ENCODE results near the gene LRRC8D.
A peak's percentile ranks its signal among the peaks of the same experiment; 100 is the strongest.
"Not testable (repeated sequence)": the region's sequence is repeated elsewhere in the genome, so short reads cannot be mapped to it uniquely, and the experiment has no call there.

LRRC8D gene

DNA sequence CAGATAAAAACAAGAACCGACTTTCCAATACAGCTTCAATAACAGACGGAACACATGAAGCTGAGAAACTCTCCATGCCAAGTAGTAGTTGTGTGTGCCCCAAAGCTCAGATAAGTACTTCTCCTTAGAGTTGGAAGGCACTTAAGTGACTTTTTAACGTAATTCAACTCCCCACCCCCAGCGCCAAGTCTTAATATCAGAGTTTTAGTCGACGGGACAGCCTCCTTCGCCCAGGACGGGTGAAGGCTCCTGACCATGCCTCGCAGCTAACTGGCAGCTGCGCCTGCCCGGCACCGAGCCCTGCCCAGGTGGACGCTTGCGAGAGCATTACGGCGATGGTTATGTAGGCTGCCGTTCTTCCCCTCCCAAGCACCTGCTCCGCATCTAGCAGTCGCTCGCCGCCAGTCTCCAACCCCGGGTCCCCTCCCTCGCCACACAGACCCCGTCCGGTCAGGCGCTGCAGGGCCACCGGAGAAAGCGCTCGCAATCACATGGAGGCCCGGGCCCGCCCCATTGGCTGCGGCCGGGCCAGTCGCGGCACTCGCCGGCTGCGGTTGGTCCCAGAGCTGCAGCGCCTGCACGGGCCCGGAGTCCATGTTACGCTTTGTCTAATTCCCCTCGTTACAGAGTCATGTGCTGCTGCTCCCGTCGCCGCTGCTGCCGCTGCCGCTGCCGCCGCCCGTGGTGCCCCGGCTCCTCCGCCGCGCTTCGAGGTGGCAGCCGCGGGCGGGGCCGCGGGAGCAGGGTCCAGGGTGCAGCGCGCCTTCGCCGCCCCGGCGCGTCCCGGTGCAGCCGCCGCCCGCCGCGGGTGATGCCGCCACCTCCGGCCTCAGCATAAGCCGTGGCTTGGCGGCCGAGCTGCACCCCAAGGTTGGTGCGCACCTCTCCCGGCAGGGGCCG lies at the start of gene LRRC8D:
Gene LRRC8D (plus strand): TSS at position 611 of the 900 bp plus-strand sequence. CDS start 112,037 bp downstream, outside the sequence.
- no CpG with 5 or more reads among the region's 82 CpGs for WGBS (ENCODE audit: insufficient coverage, insufficient read length)
- Histone ChIP-seq H3K27me3 (ENCODE audit: control insufficient read depth, insufficient read depth, low read length) (no peaks in the 10 kb centered on the region), H3K4me3 (ENCODE audit: low read length) (peak within 1 kb of the TSS; percentile 98), H3K36me3 (ENCODE audit: control insufficient read depth, insufficient read depth, low read length) (no peaks in the 10 kb centered on the region), H3K27ac (ENCODE audit: low read length) (no peak within 1 kb of the TSS), H3K4me1 (ENCODE audit: control insufficient read depth, insufficient read depth, low read length) (peaks cover 3% of the 10 kb centered on the region; the same call in 1 of the 2 replicates), H3K9me3 (ENCODE audit: control insufficient read depth, insufficient read depth, low read length) (no peaks in the 10 kb centered on the region)
- no peak for DNase-seq (ENCODE audit: low read depth, low spot score)

DNA sequence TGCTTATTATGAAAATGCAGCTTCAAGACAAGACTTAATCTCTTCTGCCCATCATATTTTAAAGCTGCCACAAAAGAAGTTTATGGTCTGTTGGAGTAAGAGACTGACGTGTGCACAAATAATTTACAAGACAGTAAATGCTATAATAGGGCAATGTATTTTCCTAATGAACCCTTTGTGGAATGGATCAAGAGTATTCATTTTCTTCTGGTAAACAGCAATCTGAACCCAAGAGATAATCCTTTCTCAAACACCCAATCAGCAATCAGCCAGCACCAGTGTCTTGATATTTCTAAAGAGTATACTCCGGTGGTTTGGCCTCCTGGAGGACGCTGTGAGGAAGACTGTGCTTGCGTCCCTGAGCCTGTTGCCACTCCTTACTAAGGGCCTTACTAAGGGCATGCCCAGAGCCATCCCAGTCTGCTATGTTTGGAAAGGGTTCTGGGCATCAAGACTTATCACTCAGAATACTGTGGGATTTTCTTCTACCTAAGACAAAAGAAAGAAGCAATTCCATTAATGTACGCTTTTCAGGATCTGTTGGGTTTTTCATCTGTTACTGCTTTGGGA lies 48.8 kb upstream of the LRRC8D start:
- DNase-seq (ENCODE audit: low read depth, low spot score) = no peak
- WGBS (ENCODE audit: insufficient coverage, insufficient read length) = no CpG with 5 or more reads among the region's 5 CpGs
- no peaks in the 10 kb centered on the region for H3K4me1 ChIP-seq (ENCODE audit: control insufficient read depth, insufficient read depth, low read length)
- H3K27ac ChIP-seq (ENCODE audit: low read length) = no peak overlapping the region
- no peaks in the 10 kb centered on the region for H3K36me3 ChIP-seq (ENCODE audit: control insufficient read depth, insufficient read depth, low read length)
- H3K9me3 ChIP-seq (ENCODE audit: control insufficient read depth, insufficient read depth, low read length) = no peaks in the 10 kb centered on the region
- H3K27me3 ChIP-seq (ENCODE audit: control insufficient read depth, insufficient read depth, low read length) = no peaks in the 10 kb centered on the region
- no peak overlapping the region for H3K4me3 ChIP-seq (ENCODE audit: low read length)

DNA sequence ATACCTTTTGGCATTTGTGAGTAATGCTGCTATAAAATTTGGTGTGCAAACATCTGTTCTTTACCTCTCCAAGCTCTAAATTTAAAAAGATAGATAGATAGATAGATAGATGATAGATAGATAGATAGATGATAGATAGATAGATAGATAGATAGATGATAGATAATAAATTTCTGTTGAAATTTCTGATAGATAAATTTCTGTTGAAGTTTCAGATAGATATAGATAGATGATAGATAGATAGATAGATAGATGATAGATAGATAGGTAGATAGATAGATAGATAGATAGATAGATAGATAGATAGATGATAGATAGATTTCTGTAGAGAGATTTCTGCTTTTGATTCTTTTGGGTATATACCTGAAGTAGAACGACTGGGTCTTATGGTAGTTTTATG lies 44.7 kb upstream of the LRRC8D start:
- H3K4me1 ChIP-seq (ENCODE audit: control insufficient read depth, insufficient read depth, low read length); H3K27me3 ChIP-seq (ENCODE audit: control insufficient read depth, insufficient read depth, low read length); H3K4me3 ChIP-seq (ENCODE audit: low read length); H3K36me3 ChIP-seq (ENCODE audit: control insufficient read depth, insufficient read depth, low read length); H3K9me3 ChIP-seq (ENCODE audit: control insufficient read depth, insufficient read depth, low read length); DNase-seq (ENCODE audit: low read depth, low spot score); H3K27ac ChIP-seq (ENCODE audit: low read length): not testable (repeated sequence)
- no CpG with 5 or more reads among the region's 1 CpG for WGBS (ENCODE audit: insufficient coverage, insufficient read length)

- H3K27me3 ChIP-seq (ENCODE audit: control insufficient read depth, insufficient read depth, low read length); H3K36me3 ChIP-seq (ENCODE audit: control insufficient read depth, insufficient read depth, low read length); H3K9me3 ChIP-seq (ENCODE audit: control insufficient read depth, insufficient read depth, low read length); H3K4me1 ChIP-seq (ENCODE audit: control insufficient read depth, insufficient read depth, low read length); H3K4me3 ChIP-seq (ENCODE audit: low read length); DNase-seq (ENCODE audit: low read depth, low spot score); H3K27ac ChIP-seq (ENCODE audit: low read length): not testable (repeated sequence)
- no CpG with 5 or more reads among the region's 2 CpGs for WGBS (ENCODE audit: insufficient coverage, insufficient read length)
These were observed 43.6 kb upstream of the LRRC8D start for GRCh38 chr1:89777271-89777670.

DNA sequence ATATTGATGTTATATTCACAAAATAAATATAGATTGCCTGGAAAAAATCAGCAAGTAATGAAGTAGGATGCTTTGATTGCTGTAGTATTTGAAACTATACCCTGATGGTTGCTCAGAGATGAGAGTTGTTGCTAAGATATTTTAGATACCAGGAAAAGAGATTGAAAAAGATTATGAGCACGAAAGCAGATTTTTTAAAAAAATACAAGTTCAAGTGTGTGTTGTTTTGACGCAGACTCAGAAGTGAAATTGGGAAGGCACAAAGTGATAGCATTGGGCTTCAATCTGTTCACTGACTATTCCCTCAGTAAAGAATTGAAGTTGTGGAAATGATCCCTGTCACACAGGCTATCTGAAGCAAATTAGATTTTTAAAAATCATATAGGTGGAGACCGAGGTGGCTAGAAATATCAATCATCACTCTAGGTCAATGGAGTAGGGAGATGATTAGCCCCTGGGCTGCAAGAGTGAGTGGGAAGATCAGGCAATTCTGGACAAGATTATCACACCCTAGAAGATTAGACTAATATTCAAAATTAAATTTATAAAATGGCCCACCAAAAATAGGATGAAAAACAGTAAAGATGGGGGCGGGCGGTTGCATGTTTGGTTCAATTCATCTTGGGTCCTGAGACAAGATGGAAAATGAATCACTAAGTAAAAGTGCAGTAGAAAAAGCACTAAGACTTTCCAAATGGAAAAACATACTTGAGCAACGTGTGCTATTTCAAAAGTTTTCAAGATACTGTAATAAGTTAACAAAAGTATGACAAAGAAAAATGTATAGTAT lies 41.5 kb upstream of the LRRC8D start:
- H3K4me1 ChIP-seq (ENCODE audit: control insufficient read depth, insufficient read depth, low read length) = no peaks in the 10 kb centered on the region
- no peaks in the 10 kb centered on the region for H3K27me3 ChIP-seq (ENCODE audit: control insufficient read depth, insufficient read depth, low read length)
- H3K27ac ChIP-seq (ENCODE audit: low read length) = no peak overlapping the region
- H3K4me3 ChIP-seq (ENCODE audit: low read length) = no peak overlapping the region
- no peaks in the 10 kb centered on the region for H3K9me3 ChIP-seq (ENCODE audit: control insufficient read depth, insufficient read depth, low read length)
- DNase-seq (ENCODE audit: low read depth, low spot score) = no peak
- H3K36me3 ChIP-seq (ENCODE audit: control insufficient read depth, insufficient read depth, low read length) = no peaks in the 10 kb centered on the region
- WGBS (ENCODE audit: insufficient coverage, insufficient read length) = no CpG with 5 or more reads among the region's 6 CpGs

- H3K9me3 ChIP-seq (ENCODE audit: control insufficient read depth, insufficient read depth, low read length) = no peaks in the 10 kb centered on the region
- H3K27ac ChIP-seq (ENCODE audit: low read length) = no peak overlapping the region
- no peaks in the 10 kb centered on the region for H3K4me1 ChIP-seq (ENCODE audit: control insufficient read depth, insufficient read depth, low read length)
- DNase-seq (ENCODE audit: low read depth, low spot score) = no peak
- H3K27me3 ChIP-seq (ENCODE audit: control insufficient read depth, insufficient read depth, low read length) = no peaks in the 10 kb centered on the region
- WGBS (ENCODE audit: insufficient coverage, insufficient read length) = no CpG with 5 or more reads among the region's 2 CpGs
- no peak overlapping the region for H3K4me3 ChIP-seq (ENCODE audit: low read length)
- no peaks in the 10 kb centered on the region for H3K36me3 ChIP-seq (ENCODE audit: control insufficient read depth, insufficient read depth, low read length)
These were observed 40.1 kb upstream of the LRRC8D start for GRCh38 chr1:89780721-89781120.

DNA sequence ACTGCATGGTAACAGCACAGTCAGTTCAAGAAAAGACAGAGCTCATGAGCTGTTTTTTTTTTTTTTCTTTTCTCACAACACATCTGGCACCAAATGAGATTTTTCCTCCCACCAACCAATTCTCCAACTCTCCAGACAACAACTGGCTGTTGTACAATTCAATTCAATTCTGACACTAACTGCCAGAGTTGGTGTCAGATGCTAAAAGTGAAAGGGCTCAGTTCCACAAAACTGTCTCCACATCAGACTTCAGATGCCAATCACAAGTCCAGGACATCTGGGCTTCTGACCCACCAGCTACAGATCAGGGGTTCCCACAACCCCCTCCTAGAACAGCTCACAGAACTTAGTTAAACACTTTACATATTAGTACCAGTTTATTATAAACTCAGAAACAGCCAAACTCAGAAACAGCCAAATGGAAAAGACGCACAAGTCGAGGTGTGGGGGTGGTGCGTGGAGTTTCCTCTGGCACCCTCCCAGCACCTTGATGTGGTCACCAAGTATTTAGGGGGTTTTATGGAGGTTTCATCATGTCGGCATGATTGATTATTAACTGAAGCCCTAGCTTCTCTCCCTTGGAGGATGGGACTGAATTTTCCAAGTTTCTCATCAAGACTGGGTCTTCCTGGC lies 39.2 kb upstream of the LRRC8D start:
- Histone ChIP-seq H3K4me1 (ENCODE audit: control insufficient read depth, insufficient read depth, low read length) (no peaks in the 10 kb centered on the region), H3K27ac (ENCODE audit: low read length) (no peak overlapping the region), H3K27me3 (ENCODE audit: control insufficient read depth, insufficient read depth, low read length) (no peaks in the 10 kb centered on the region), H3K36me3 (ENCODE audit: control insufficient read depth, insufficient read depth, low read length) (no peaks in the 10 kb centered on the region), H3K4me3 (ENCODE audit: low read length) (no peak overlapping the region), H3K9me3 (ENCODE audit: control insufficient read depth, insufficient read depth, low read length) (no peaks in the 10 kb centered on the region)
- no peak for DNase-seq (ENCODE audit: low read depth, low spot score)
- WGBS (ENCODE audit: insufficient coverage, insufficient read length) = no CpG with 5 or more reads among the region's 4 CpGs

- Histone ChIP-seq H3K9me3 (ENCODE audit: control insufficient read depth, insufficient read depth, low read length) (no peaks in the 10 kb centered on the region), H3K4me3 (ENCODE audit: low read length) (no peak overlapping the region), H3K27me3 (ENCODE audit: control insufficient read depth, insufficient read depth, low read length) (no peaks in the 10 kb centered on the region), H3K27ac (ENCODE audit: low read length) (no peak overlapping the region), H3K4me1 (ENCODE audit: control insufficient read depth, insufficient read depth, low read length) (no peaks in the 10 kb centered on the region), H3K36me3 (ENCODE audit: control insufficient read depth, insufficient read depth, low read length) (no peaks in the 10 kb centered on the region)
- no CpG with 5 or more reads among the region's 7 CpGs for WGBS (ENCODE audit: insufficient coverage, insufficient read length)
- DNase-seq (ENCODE audit: low read depth, low spot score) = no peak
These were observed 34.1 kb upstream of the LRRC8D start for GRCh38 chr1:89786628-89787214.

- no peak for DNase-seq (ENCODE audit: low read depth, low spot score)
- no peaks in the 10 kb centered on the region for H3K27me3 ChIP-seq (ENCODE audit: control insufficient read depth, insufficient read depth, low read length)
- no peak overlapping the region for H3K27ac ChIP-seq (ENCODE audit: low read length)
- H3K9me3 ChIP-seq (ENCODE audit: control insufficient read depth, insufficient read depth, low read length) = no peaks in the 10 kb centered on the region
- no peak overlapping the region for H3K4me3 ChIP-seq (ENCODE audit: low read length)
- H3K4me1 ChIP-seq (ENCODE audit: control insufficient read depth, insufficient read depth, low read length) = no peaks in the 10 kb centered on the region
- no CpG with 5 or more reads among the region's 2 CpGs for WGBS (ENCODE audit: insufficient coverage, insufficient read length)
- H3K36me3 ChIP-seq (ENCODE audit: control insufficient read depth, insufficient read depth, low read length) = no peaks in the 10 kb centered on the region
These were observed 30.2 kb upstream of the LRRC8D start for GRCh38 chr1:89790592-89790991.

All from iPS DF 6.9 (cell line).